GM19372 (cell line): ENCODE data around the gene LRRC3C.
"Not testable (repeated sequence)": the region's sequence is repeated elsewhere in the genome, so short reads cannot be mapped to it uniquely, and the experiment has no call there.

Source experiments
- ATAC-seq: cut with Tn5 transposase; IDR thresholded peaks from one replicate; pipeline ENCODE4 v1.9.1; 2021; ENCODE audit warnings: mild to moderate bottlenecking, low read depth, moderate library complexity; ENCODE audit not compliant: unreplicated experiment

Gene LRRC3C, protein sequence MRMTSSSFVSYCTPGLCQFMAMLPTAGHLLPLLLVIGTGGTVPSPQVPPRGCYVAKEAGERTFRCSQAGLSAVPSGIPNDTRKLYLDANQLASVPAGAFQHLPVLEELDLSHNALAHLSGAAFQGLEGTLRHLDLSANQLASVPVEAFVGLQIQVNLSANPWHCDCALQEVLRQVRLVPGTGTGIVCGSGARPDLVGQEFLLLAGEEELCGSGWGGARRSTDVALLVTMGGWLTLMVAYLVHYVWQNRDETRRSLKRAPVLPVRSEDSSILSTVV

DNA sequence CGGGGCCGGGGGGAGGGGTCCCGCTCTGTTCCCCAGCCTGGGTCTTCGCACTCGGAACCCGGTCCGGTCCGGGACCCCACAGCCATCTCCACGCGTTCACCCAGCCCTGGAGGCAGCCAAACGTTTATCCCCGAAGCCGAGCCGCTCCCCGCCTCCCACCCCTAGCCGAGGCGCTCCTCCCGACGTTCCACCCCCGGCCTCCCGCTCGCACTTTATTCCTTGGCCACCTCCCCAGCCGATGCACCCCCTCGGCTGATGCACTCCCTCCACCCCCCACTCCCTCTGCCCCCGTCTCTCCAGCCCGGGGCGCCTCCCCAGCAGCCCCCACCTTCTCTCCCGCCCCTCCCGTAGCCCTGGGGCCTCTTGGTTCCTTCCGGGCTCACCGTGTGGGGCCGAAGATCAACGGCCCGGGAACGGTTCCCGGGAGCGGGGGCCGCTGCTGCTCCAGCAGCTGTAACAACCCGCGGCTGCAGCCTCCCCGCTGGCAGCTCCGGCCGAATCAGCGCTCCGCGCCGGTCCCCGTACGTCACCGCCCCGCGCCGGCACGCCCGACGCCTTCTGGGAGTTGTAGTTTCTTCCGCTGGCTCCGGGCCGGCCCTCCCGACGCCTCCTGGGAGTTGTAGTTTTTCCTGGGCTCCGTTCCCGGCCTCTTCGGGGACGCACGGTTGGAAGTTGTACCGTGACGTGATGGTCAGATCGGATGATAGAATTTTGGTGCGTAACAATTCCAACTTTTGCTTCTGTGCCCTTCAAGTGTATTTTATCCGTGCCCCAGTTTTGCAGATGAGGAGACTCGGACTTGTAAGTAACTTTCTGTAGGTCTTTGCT is at the start of gene LRRC3C, which contains the start of gene ORMDL3:
LRRC3C (plus strand) TSS at position 632 of the 828 bp plus-strand sequence. CDS start 13,792 bp downstream, outside the sequence.
ORMDL3 (minus strand) TSS at position 501 of the 828 bp plus-strand sequence. CDS start 3,398 bp downstream, outside the sequence.
- ATAC-seq: peak; percentile 88

DNA sequence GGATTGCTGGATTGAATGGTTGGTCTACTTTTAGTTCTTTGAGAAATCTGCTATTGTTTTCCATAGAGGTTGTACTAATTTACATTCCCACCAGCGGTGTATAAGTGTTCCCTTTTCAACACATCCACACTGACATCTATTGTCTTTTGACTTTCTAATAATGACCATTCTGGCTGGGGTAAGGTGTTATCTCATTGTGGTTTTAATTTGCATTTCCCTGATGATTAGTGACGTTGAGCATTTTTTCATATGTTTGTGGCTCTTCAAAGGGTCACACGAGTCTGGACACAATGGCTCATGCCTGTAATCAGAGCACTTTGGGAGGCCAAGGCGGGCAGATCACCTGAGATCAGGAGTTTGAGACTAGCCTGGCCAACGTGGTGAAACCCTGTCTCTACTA is 41.4 kb upstream of the LRRC3C start:
- ATAC-seq: not testable (repeated sequence)

DNA sequence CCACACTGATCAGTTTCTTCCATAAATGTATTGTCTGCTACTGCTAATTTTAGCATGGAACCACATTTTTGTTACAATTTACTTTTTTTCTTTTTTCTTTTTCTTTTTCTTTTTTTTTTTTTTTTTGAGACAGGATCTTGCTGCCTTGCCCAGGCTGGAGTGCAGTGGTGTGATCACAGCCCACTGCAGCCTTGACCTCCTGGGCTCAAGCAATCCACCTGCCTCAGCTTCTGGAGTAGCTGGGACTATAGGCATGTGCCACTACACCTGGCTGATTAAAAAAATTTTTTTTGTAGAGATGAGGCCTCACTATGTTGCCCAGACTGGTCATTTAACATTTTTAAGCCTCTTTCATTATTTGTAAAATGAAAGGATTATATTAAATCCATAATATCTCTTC is 40.5 kb upstream of the LRRC3C start:
- ATAC-seq: no peak

DNA sequence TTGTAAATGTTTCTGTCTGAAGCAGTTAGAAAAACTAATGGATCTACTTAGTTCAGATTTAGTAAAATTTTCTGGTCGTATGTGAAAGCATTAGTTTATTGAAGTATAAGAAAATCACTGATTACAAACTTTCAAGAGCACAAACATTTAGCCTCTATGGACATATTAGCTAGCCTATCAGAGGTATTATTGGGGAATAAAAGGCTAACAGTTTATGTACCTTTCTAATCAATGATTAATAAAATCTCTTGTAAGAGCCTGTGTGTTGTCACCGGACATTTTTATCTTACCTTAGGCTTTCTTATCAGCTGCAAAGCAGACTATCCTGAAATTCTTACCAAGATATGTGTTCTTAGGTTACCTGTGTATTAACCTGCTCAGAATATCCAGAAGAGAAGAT is 38.3 kb upstream of the LRRC3C start:
- no peak for ATAC-seq

DNA sequence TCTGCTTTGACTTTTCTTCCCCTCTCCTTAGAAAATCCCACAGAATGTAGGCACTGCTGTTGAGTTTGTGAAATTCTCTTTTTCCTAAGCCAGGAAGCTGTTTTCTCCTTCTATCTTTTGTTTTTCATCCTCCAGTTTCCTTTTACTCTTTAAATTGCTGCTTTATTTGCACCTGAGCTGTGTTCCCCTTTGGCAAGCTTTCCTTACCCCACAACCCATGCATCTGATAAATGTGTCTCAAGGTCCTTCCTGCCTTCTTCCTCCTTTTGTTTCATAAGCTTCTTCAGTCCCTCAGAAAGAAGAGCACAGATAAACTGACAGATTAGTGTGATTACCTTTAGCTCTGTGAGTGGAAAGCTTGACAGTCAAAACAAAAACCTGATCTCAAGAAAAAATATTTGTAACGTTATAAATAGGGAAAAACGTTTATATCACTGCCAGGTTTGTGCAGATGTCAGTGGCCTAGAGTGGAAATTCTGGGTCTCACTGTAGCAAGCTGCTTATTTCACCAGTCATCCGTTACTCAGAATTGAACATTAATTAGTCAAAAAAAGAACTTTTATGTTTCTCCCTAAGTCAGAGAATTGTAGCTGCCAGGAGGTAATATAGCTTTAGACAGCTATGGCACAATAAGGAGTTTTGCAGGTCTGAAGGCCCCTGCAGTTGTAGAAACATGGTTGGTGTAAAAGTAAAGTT is 32.7 kb upstream of the LRRC3C start:
- ATAC-seq: no peak

DNA sequence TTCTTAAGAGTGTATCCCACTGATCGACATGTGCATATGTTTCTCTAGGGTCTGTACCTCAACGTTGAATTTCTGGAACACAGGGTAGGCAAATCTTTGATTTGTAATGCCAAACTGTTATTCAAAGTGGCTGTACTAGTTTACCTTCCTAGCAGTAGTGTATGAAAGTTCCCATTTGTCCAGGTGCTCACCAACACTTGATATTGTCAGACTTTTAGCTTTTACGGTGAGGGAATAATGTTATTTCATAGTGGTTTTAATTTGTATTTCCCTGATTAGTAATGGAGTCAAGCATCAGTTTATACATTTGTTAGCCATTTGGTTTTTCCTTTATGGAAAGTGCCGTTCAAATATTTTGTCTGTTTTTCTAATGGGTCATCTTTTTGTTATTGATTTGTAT is 29.4 kb upstream of the LRRC3C start:
- no peak for ATAC-seq

DNA sequence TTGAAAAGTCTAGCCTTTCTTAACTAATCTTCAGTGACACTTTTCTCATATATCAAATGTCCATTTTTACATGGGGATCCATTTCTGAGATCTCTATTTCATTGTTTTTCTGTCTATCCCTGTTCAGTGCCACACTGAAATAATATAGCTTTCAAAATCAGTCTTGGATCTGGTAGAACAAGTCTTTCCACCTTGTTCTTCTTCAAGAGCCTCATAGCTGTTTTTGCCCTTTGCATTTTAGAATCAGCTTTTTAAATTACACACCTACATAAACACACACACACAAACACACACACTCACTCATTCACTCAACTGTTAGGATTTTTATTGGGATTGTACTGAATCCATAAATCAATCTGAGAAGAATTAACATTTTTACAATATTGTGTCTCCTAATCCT is 28.3 kb upstream of the LRRC3C start:
- ATAC-seq: no peak

DNA sequence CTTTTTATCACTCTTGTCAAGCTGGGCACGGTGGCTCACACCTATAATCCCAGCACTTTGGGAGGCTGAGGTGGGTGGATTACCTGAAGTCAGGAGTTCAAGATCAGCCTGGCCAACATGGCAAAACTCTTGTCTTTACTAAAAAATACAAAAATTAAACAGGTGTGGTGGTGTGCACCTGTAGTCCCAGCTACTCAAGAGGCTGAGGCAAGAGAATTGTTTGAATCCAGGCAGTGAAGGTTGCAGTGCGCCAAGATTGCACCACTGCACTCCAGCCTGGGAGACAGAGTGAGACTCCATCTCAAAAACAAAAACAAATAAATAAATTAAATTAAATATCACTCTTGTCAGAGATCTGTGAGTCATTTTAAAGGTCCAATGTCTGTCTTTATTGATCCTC is 25.5 kb upstream of the LRRC3C start:
- not testable (repeated sequence) for ATAC-seq

DNA sequence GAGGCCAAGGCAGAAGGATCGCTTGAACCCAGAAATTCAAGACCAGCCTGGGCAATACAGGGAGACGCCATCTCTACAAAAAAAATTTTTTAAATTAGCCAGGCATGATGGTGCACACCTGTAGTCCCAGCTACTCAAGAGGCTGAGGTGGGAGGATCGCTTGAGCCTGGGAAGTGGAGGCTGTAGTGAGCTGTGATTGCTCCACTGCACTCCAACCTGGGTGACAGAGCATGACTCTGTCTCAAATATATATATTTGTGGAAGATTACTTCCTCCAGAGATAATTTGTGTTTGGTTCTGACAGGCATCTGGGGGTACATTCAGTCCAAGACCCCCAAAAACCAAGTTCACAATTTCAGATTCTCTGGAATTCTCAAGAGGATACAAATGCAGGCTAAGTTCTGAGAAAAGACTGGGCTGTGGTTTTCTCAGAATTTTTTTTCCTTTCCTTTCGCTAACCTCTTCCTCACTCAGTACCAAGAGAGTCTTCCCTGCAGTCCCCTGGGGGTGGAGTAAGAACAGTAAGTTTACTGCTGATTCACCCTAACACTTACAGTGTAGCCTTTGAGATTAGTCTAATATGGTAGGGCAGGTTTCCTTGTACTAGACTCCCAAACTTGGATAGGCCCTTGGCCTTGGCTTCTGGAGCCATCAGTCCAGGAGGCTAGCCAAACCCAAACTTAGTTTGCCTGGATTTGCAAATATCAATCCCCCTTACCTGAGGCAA is 24.2 kb upstream of the LRRC3C start:
- no peak for ATAC-seq

DNA sequence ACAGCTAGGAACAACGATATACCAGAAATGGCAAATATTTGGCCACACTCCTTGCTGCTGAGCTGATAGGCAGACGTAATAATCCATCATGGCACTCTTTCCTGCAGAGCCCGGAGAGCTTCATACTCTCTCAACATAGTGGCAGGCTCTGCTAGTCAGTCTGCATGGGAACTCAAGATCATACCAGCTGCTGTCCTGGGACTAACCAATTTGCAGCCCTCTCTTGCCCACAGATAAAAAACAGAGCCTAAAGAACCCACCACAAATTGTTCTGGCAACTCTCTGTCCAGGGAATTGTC is 22.6 kb upstream of the LRRC3C start:
- ATAC-seq: no peak

DNA sequence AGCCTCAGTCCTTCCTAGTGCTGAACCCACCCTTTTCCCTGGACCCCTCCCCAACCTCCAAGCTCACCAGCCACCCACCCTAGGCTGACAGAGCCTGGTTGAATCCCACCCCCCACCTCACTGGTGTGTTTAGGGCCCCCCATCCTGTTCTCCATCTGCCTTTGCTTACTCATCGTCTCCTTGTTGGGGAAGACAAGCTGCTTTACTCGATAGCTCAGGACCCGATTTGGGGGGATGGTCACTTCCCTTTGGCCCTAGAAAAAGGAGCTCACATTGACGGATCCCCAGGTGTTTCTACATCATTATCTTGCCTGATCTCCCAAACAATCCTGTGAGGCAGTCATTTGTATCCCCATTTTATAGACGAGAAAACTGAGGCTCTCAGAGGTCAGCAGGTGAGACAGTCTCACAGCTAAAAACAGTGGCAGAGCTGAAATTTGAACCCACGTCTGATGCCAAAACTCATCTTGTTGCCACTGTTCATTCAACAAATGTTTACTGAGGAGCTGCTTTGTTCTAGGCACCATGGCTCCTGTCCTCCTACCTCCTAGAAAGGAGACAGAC is 18.7 kb upstream of the LRRC3C start:
- no peak for ATAC-seq

DNA sequence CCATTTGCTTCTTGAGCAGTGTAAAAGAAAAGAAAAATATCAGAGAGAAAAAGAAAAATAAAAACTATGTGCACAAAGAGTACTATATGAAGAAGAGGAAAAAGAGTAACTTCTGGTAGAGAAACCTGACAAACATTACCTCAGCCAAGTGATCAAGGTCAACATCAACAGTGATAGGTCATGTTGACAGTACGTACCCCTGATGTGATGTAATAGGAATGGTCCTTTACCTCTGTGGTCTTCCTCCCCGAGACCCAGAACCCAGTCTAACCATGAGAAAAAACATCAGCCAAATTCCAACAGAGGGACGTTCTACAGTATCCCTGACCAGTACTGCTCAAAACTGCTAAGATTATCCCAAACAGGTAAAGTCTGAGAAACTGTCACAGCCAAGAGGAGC is 13.5 kb upstream of the LRRC3C start:
- ATAC-seq: no peak

DNA sequence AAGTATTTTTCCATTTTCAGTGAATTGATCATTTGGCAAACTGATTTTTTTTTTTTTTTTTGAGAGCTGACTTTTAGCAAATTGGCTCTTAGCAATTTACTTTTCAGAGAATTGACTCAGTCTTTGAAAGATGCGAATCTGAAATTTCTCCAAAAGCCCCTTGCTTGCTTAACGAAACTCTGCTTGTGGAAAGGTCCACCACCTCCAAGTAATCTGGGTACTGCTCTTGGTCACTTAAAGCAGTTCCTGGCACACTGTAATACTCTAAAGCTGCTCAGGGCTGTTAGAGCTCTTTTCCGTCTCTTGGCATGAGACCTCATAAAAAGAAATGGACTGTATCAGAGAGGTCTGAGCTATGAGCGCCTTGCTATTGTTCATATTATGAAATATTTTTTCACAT is 12.0 kb upstream of the LRRC3C start:
- no peak for ATAC-seq

DNA sequence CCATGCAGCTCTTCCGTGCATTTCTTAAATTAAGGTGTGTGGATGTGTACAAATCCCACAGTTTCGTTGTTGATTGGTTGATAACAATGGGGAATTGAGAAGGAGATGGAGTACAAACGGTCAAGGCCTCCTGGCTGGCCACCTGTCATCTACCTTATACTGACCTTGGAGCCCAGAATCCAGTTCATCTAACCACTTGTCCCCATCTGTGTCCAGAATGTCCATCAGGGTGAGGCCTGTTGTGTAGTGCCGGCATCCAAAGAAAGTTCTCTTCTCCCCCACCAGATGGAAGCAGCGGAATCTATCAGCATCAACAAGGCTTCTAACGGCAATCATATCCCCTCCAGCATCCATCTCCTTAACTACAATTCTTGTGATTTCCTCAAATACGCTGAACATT is 10.6 kb upstream of the LRRC3C start:
- no peak for ATAC-seq

DNA sequence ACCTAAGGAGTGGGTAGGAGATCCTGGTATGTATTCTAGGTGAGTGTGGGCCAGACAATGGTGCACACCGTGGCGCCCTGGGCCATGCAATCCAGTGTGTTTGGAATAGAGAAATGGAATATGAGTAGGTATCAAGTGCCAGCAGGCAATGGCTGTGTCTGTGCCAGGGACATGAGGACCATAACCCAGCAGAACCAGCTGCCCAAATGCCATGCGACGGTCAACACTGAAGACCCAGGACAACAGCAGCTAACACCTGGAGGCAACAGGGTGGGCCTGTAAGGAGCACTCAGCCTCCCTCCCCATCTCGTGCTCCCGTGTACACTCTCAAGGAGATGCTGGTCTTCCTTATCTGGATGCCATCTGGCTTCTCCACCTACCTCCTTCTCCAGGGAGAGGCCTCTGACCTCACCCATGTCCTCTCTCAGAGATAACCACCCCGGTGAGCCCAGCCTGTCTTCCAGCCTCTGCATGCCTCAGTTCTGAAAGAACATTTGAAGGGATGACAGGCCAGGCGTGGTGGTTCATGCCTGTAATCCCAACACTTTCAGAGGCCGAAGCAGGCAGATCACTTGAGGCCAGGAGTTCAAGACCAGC is 8.3 kb upstream of the LRRC3C start:
- ATAC-seq: no peak

DNA sequence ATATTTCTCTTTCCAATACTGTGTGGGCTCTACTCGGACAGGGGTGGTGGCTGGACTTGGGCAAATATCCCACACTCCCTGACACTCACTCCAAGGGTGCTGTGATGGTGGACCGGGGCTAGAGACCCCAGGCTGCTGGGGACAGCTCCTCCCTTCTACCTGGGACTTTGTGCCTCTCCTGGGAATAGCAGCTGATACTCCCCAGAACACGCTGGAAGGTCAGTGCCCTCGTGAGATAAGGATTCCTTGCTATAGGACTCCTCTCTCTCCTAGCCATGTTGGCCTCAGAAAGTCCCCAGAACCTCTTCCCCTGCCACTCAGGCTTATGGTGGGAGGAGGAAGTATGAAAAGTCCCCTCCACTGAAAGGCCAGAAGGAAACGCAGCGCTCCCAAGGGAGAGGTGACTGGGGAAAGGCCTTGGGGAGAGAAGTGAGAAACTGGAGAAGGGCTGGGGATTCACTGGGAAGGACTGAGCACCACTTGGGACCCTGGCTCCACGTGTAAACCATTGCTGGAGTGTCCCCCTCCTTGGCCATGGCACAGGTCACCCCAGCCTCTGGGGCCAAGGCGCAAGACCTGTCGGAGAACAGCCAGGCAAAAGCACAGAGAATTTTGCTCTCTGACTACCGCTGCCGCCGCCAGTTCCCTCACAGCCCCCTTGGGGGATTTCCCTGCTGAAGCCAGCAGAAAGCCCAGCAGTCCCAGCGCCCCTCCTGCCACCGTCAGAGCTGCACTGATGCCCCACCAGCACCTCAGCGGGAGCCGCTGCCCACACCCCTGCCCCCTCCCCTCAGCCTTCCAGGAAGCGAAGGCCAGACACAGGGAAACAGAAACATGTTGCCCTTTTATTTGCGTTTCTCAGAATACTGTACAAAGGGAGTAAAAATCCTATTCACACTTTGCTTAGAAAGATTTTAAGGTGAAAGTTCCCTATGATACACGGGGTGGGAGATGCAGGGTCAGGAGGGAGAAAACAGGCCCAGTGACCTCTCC is 7.0 kb upstream of the LRRC3C start:
- no peak for ATAC-seq

DNA sequence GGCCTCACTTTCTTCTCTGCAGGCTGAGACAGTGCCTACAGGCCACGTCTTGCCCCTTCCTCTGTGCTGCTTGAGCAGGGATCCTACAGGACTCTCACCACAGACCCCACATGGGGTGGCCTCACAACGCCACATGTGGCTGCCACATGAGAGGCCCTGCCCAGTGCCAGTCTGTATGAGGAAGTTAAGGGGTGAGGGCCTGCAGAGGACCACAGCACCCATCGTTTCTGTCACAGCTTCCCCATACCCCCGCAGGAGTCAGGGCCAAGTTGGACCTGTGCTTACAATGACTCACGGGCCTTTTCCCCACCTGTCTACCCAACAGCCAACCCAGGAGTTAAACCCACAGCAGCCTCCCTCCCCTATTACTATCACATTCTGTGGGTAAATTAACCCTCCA is 6.2 kb upstream of the LRRC3C start:
- no peak for ATAC-seq

DNA sequence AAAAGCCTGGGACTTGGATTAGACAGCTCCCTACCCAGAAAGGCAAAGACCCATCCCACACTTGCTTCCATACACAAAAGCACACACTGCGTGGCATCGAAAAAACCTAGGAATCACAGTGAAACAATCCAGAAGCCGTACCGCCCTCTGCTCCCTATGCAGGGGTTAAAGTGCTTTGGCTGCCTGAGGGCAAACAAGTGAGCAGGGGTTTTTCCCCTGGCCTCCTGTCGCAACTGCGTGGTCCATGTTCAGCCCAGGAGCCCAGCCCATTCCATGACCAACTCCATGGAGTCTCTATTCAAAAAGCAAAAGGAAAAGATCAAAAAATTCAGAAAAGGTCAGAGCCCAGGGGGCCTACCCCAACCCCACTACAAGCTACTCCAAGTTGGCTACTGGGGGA is 5.5 kb upstream of the LRRC3C start:
- ATAC-seq: no peak

DNA sequence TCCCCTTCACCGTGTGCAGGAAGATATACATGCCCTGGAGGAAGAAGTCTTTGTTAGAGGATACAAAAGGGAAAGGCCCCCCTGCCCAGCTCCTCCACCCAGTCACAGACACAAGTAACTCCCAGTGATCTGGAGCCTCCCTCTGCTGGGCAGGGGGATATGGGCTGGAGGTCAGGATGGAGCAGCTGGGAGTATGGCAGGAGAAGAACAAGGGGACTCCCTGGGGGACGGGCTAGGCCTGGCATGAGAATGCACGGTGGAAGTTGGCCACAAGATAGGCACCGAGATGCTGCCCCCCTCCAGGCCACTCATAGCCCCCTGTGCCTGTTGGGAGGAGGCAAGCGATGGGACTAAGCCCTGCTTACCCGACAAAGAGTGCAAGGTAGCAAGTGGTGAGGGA is 4.3 kb upstream of the LRRC3C start:
- ATAC-seq: no peak
